Heart left ventricle (tissue), 16 donors: ENCODE results near the gene PTBP1. TPM values are rescaled to one million over a fixed set of nuclear protein-coding genes. Genes with fewer than 3 reads are reported as not detected.

ENCODE experiments used
- ATAC-seq, 4 donors: fragments of 200-7000 bp; cut with Tn5 transposase; one replicate each; pipeline ENCODE4 v1.9.1; 2020 to 2022; ENCODE audit warnings: moderate library complexity in 4 of 4, mild to moderate bottlenecking in 3 of 4, moderate number of reproducible peaks in 1 of 4
- DNase-seq, 5 donors: peaks; one replicate each; pipeline ENCODE4 v3.0.0-alpha.2; 2020
- H3K27ac ChIP-seq, 12 donors: fragments of 200-600 bp; sonication (generic) in 4 of 12; one replicate each; pipeline versions ENCODE4 v1.5.0 to v1.8.0; 2016 to 2022; ENCODE audit warnings: mild to moderate bottlenecking in 2 of 12
- H3K27me3 ChIP-seq, 9 donors: fragments of 200-600 bp; sonication (generic) in 2 of 9; one replicate each; pipeline versions ENCODE4 v1.5.1 to v1.8.0; 2016 to 2022; ENCODE audit warnings: mild to moderate bottlenecking in 3 of 9
- H3K36me3 ChIP-seq, 9 donors: fragments of 200-600 bp; sonication (generic) in 2 of 9; one replicate each; pipeline versions ENCODE4 v1.5.0 to v1.8.0; 2018 to 2022; ENCODE audit warnings: mild to moderate bottlenecking in 2 of 9
- H3K4me1 ChIP-seq, 12 donors: fragments of 200-600 bp; sonication (generic) in 4 of 12; one replicate each; pipeline versions ENCODE4 v1.5.0 to v1.8.0; 2016 to 2022; ENCODE audit warnings: mild to moderate bottlenecking in 3 of 12
- H3K4me3 ChIP-seq, 12 donors: fragments of 200-600 bp; sonication (generic) in 4 of 12; one replicate each; pipeline versions ENCODE4 v1.5.0 to v1.8.0; 2017 to 2022; ENCODE audit warnings: mild to moderate bottlenecking in 9 of 12, moderate library complexity in 4 of 12
- H3K9me3 ChIP-seq, 12 donors: fragments of 200-600 bp; sonication (generic) in 4 of 12; one replicate each; pipeline versions ENCODE4 v1.5.0 to v1.8.0; 2016 to 2022; ENCODE audit warnings: mild to moderate bottlenecking in 1 of 12
- CTCF ChIP-seq, 12 donors: fragments of 200-600 bp; sonication (generic) in 4 of 12; IDR thresholded peaks; one replicate each; pipeline versions ENCODE4 v1.5.0 to v1.8.0; 2018 to 2022; ENCODE audit warnings: antibody characterized with exemption in 12 of 12, mild to moderate bottlenecking in 5 of 12
- POLR2A ChIP-seq, 2 donors: fragments of 450-650 bp; IDR thresholded peaks; one replicate each; pipeline ENCODE4 v1.6.1; 2017; ENCODE audit warnings: antibody characterized with exemption in 2 of 2, mild to moderate bottlenecking in 2 of 2, moderate library complexity in 2 of 2
- WGBS, 4 donors: extraction: QIAGEN DNeasy Blood & Tissue Kit in 2 of 4; methylation state at CpG; one replicate each; pipeline versions ENCODE4 v1.1.5 to v1.1.7; 2013 to 2018; 5-methylcytosine and 5-hydroxymethylcytosine counted together
- intact Hi-C, 10 donors: fragments of 100-400 bp; cut with DNase I; formaldehyde crosslinking; loops; one replicate each; pipeline versions ENCODE4 v1.11.1 to v1.14.2; 2022
- polyA plus RNA-seq, 2 donors: library from polyadenylated mRNA; stranded (reverse); fragments of 200-250 nt; gene quantifications; one replicate each; pipeline ENCODE4 v1.2.3, GENCODE V29; 2013
- total RNA-seq, 9 donors: library from RNA; depleted of rRNA in 2 of 9; stranded (reverse); fragments of >200 nt in 2 of 9; fragmentation: NEBNext Ultra II Directional in 3 of 9; extraction: Animal tissue kit (Norgen Biotek cat#: 25700) in 3 of 9; gene quantifications; one replicate each; pipeline versions ENCODE4 v1.1.0 to v1.2.4, GENCODE V29; 2016 to 2023
- donor health status: ischemic (EF 13 %, LVEDD 7.1; RV severe dilation, severe dysfunction).
- donor health status: healthy with polysubstance abuse.
- donor health status: DM: no; HTN: yes; CAD: no.
- donor health status: DM: no; HTN: no; CAD: no.
- donor health status: ischemic (EF 25% LVEDD 6.9; RV normal size, moderate dysfunction).
- donor health status: ischemic (EF 25% LVEDD 5.7; RV mildly dilated, moderate dysfunction).
- donor health status: healthy.
- donor health status: DM: yes; HTN: yes; CAD: no.
- donor health status: ischemic (EF 35%, LVEDD 5.7; RV mildly dilated, moderate dysfunction).
- donor health status: nonischemic (EF 11% LVEDD 7.7; RV severe dilation, severe dysfunction).
- donor health status: DM: yes; HTN: yes; CAD: no.
- donor health status: PGD.
- donor health status: ischemic (EF 29% LVEDD 5.4; RV normal size, mild dysfunction).
- donor health status: nonischemic (EF 23%, LVEDD 6.1; RV moderate dilation, normal function).

Gene PTBP1
- total and polyA plus RNA-seq, 11 donors, result 39.2 to 144 (median 55.1) TPM

GRCh38 chr19:750640-751423, 46.4 kb upstream of the PTBP1 start, which contains the start of gene MISP:
TSS of gene MISP (plus strand) at chr19:751112. CDS start at chr19:756947, 5,835 bp downstream.
- no peaks in the 10 kb centered on the region for H3K4me1 ChIP-seq
- no peak for ATAC-seq
- no peak within 1 kb of the TSS for H3K4me3 ChIP-seq
- peaks cover 0 to 11% (median 8%) of the 10 kb centered on the region in 12 donors for H3K9me3 ChIP-seq
- H3K36me3 ChIP-seq, result peaks cover 0 to 19% (median 0%) of the 10 kb centered on the region in 9 donors
- 64 to 73% (median 69%) methylated on average over 12 to 31 of the region's 31 CpGs for WGBS, 4 donors
- TF ChIP-seq POLR2A (IDR thresholded peaks at IDR 0.05) (no peak), CTCF (IDR thresholded peaks at IDR 0.05) (no peak)
- no peak within 1 kb of the TSS for H3K27ac ChIP-seq
- intact Hi-C loops, result no loop called here
- DNase-seq, result no peak
- H3K27me3 ChIP-seq, result peaks cover 0 to 17% (median 0%) of the 10 kb centered on the region in 9 donors

- Histone ChIP-seq H3K36me3 (peaks cover 0 to 13% (median 0%) of the 10 kb centered on the region in 9 donors), H3K9me3 (peaks cover 0 to 11% (median 8%) of the 10 kb centered on the region in 12 donors), H3K4me1 (no peaks in the 10 kb centered on the region), H3K27ac (no peak overlapping the region), H3K4me3 (no peak overlapping the region), H3K27me3 (peaks cover 0 to 17% (median 0%) of the 10 kb centered on the region in 9 donors)
- intact Hi-C loops, result no loop called here
- ATAC-seq, result peak in 2 of 4 donors; percentile 19 to 55
- TF ChIP-seq POLR2A (IDR thresholded peaks at IDR 0.05) (no peak), CTCF (IDR thresholded peaks at IDR 0.05) (no peak)
- 65 to 84% (median 76%) methylated on average over 16 to 30 of the region's 30 CpGs for WGBS, 4 donors
- peak in 1 of 5 donors; percentile 58 for DNase-seq
Observed at GRCh38 chr19:751501-752341, 45.5 kb upstream of the PTBP1 start.

GRCh38 chr19:752652-753517, 44.4 kb upstream of the PTBP1 start:
- H3K9me3 ChIP-seq, result peaks cover 0 to 3% (median under 1%) of the 10 kb centered on the region in 12 donors
- 50 to 56% (median 53%) methylated on average over 33 to 39 of the region's 39 CpGs for WGBS, 4 donors
- H3K36me3 ChIP-seq, result peaks cover 0 to 2% (median 0%) of the 10 kb centered on the region in 9 donors
- peak in 2 of 5 donors; percentile 57 to 63 for DNase-seq
- TF ChIP-seq POLR2A (IDR thresholded peaks at IDR 0.05) (no peak), CTCF (IDR thresholded peaks at IDR 0.05) (no peak)
- H3K27me3 ChIP-seq, result peaks cover 0 to 17% (median 0%) of the 10 kb centered on the region in 9 donors
- ATAC-seq, result peak in 3 of 4 donors; percentile 20 to 57 (median 49)
- H3K4me1 ChIP-seq, result no peaks in the 10 kb centered on the region
- H3K27ac ChIP-seq, result peak overlapping the region in 4 of 12 donors; percentile 24 to 43 (median 36)
- intact Hi-C loops, result no loop called here
- H3K4me3 ChIP-seq, result no peak overlapping the region
